ENCODE results near the gene CSF3R.
"Not testable (repeated sequence)": the region's sequence is repeated elsewhere in the genome, so short reads cannot be mapped to it uniquely, and the experiment has no call there.

Gene CSF3R

DNA sequence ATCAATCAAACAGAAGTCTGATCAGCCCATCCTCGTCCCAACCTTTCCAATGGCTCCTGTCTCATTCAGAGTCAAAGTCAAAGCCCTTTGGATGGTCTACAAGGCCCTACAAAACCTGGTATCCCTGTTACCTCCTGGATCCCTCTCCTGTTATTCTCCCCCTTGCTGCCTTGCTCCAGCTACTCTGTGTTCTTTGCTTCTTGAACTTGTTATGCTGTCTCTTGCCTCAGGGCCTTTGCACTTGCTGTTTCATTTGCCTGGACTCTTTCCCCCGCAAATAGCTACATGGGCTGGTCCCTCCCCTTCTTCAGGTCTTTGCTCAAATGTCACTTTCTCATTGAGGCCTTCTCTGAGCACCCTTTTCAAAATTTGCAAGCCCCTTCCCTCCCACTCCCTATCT is 1.4 kb upstream of the CSF3R start:
- POLR2A ChIA-PET: no interaction called here
- TF ChIP-seq, protein P1, sequence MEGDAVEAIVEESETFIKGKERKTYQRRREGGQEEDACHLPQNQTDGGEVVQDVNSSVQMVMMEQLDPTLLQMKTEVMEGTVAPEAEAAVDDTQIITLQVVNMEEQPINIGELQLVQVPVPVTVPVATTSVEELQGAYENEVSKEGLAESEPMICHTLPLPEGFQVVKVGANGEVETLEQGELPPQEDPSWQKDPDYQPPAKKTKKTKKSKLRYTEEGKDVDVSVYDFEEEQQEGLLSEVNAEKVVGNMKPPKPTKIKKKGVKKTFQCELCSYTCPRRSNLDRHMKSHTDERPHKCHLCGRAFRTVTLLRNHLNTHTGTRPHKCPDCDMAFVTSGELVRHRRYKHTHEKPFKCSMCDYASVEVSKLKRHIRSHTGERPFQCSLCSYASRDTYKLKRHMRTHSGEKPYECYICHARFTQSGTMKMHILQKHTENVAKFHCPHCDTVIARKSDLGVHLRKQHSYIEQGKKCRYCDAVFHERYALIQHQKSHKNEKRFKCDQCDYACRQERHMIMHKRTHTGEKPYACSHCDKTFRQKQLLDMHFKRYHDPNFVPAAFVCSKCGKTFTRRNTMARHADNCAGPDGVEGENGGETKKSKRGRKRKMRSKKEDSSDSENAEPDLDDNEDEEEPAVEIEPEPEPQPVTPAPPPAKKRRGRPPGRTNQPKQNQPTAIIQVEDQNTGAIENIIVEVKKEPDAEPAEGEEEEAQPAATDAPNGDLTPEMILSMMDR (IDR thresholded peaks at IDR 0.05; ENCODE audit: control extremely low read depth, extremely low read depth, low read depth, missing control alignments): no peak
- CTCF ChIA-PET: interaction anchor here (2.4 kb wide), 1 partner anchor 32 kb away, joined by 9 read pairs; no protein-coding TSS in a partner anchor
- DNase-seq (ENCODE audit: extremely low spot score): no peak

DNA sequence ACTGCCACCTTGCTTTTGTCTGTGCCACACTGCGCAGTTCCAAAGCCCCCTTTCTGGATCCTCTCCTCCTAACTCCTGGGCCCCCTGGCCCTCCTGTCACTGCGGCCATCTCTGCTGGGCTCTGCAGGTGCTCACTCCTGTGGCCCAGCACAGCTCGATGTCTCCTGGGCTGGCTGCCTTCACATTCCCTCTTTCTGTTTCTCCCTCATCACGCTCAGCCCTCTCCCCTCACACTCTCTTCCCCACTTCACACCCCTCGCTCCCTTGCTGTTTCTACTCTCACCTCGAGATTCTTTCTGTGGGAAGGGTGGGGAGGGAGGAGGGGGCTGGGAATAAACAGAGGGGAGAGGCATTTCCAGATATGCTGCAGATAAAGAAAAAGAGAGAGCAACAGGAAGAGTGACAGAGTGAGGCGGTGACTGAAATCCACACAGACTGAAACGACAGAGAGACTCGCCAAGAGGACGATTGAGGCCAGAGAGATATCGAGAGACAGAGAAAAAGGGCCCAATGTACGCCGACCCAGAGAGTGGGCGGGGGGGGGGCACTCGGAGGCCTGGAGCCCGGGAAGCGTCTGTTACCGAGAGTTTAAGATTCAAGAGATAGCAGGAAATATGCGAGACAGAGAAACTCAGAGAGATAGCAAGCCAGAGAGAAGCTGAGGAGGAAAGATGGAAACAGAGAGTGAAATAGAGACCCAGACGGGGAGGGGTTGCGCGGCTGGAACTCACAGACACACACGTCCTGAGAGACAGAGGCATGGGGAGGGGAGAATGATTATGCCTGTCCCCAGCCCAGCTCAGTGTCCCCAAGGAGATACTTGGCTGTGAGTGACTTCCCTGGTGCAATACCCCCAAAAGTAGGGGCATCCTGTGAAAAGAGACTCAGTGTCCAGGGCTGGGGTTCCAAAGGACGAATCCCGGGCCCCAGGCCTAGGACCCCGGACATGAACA is 666 bp downstream of the CSF3R start:
- DNase-seq (ENCODE audit: extremely low spot score): no peak
- TF ChIP-seq, protein P1 (IDR thresholded peaks at IDR 0.05; ENCODE audit: control extremely low read depth, extremely low read depth, low read depth, missing control alignments): no peak
- CTCF ChIA-PET: interaction anchor here (2.4 kb wide), 1 partner anchor 34 kb away, joined by 9 read pairs; no protein-coding TSS in a partner anchor
- POLR2A ChIA-PET: no interaction called here

DNA sequence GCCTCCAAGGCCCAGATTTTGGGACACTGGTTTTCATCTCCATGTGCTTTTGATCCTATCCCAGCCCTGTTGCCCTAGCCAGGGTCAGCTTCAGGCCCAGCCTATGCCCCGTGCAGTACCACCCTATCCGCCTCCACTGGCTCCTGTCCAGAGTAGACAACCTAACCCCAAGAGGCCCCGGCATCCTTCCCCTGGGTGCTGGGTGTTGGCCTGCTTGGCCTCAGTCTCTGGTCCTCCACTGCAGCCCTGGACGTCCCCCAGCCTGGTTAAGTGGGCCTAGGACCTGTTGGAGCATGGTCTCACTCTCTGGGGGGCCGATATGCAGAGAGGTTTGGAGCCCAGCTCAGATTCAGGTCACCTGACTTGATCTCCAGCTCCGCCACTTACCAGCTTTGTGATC is 1.6 kb downstream of the CSF3R start:
- no peak for DNase-seq (ENCODE audit: extremely low spot score)
- TF ChIP-seq, protein P1 (IDR thresholded peaks at IDR 0.05; ENCODE audit: control extremely low read depth, extremely low read depth, low read depth, missing control alignments): no peak
- ChIA-PET CTCF (no interaction called here), POLR2A (no interaction called here)

DNA sequence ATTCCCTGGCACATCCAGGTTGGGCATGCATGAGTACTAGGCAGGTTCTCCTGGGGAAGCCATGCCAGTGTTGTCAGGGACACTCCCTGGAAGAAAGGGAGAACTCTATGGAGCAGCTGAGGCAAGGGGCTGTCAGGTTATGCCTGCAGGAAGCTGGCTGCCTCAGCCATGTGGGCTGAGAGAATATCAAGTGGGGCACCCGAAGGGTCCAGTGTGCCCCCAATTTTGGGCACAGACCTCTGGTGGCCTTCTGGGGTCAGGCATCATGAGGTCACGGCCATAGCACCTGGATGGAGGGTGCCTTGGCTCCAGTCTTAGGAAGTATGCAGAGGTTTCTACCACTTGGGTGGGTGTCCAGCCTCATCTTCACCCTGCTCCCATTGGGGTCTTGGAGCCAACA is 2.6 kb downstream of the CSF3R start:
- DNase-seq (ENCODE audit: extremely low spot score): no peak
- POLR2A ChIA-PET: no interaction called here
- TF ChIP-seq, protein P1 (IDR thresholded peaks at IDR 0.05; ENCODE audit: control extremely low read depth, extremely low read depth, low read depth, missing control alignments): no peak
- CTCF ChIA-PET: no interaction called here

DNA sequence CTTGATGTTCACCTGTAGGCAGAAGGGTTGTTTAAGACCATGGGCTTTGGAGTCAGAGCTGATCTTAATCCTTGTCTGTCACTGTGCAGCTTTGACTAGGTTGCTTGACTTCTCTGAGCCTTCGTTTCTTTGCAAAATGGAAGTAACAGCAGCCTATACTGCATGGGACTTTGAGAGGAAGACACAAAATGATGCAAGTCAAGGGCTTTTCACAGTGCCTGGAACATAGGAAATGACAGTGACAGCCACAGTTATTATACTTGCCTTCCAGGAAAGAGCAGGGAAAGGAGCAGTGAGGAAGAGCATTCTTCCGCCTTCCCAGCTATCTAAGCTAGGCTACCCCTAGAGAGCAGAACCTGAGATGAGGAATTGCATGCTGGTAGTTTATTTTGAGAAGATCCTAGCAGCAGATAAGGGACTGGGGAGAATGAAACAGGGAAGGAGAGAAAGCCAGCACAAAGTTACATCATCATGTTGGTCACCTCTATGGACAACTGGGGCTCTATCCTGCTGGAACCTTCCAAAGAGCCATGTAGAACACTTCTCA is 3.1 kb downstream of the CSF3R start:
- DNase-seq (ENCODE audit: extremely low spot score): no peak
- TF ChIP-seq, protein P1 (IDR thresholded peaks at IDR 0.05; ENCODE audit: control extremely low read depth, extremely low read depth, low read depth, missing control alignments): no peak
- POLR2A ChIA-PET: no interaction called here
- CTCF ChIA-PET: interaction anchor here (0.8 to 1.2 kb wide), 3 partner anchors 8 to 36 kb away, joined by 3 read pairs; no protein-coding TSS in a partner anchor

DNA sequence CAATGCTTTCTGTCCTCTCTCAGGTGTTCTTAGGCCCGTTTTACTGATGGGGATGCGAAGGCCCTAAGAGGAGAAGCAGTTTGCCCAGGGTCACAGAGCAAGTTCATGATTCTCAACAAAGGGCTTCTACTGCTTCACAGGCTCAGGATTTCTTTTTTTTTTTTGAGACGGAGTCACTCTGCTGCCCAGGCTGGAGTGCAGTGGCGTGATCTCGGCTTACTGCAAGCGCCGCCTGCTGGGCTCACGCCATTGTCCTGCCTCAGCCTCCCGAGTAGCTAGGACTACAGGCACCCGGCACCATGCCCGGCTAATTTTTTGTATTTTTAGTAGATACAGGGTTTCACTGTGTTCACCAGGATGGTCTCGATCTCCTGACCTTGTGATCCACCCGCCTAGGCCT is 5.1 kb downstream of the CSF3R start:
- CTCF ChIA-PET: interaction anchor here (2.0 kb wide), 1 partner anchor 9 kb away, joined by 5 read pairs; no protein-coding TSS in a partner anchor
- POLR2A ChIA-PET: not testable (repeated sequence)

DNA sequence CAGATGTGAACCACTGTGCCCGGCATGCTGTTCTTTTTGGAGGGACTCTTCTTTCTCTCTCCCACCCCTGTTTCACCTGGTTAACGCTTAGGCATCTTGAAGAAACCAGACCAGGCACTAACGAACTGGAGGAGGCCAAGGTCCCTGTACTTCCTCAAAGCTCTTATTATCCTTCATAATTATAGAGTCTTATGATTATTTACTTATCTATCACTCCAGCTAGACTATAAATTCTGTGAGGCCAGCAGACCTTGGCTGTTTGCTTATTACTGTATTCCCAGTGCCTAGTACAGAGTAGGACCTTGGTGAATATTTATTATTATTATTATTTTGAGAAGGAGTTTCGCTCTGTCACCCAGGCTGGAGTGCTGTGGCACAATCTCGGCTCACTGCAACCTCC is 5.8 kb downstream of the CSF3R start:
- POLR2A ChIA-PET: no interaction called here
- no peak for DNase-seq (ENCODE audit: extremely low spot score)
- CTCF ChIA-PET: interaction anchor here (1.5 to 2.0 kb wide), 2 partner anchors 9 kb away, joined by 3 to 5 read pairs; no protein-coding TSS in a partner anchor
- TF ChIP-seq, protein P1 (IDR thresholded peaks at IDR 0.05; ENCODE audit: control extremely low read depth, extremely low read depth, low read depth, missing control alignments): no peak

More for the DNA sequence above, 5.1 kb downstream of the CSF3R start:
- not testable (repeated sequence) for DNase-seq (ENCODE audit: extremely low spot score)
